Activated CD8-positive, alpha-beta memory T cell treated with anti-CD3 and anti-CD28 coated beads for 4 hours (primary cell): ENCODE measurements around the gene CABCOCO1.
"Not testable (repeated sequence)": the region's sequence is repeated elsewhere in the genome, so short reads cannot be mapped to it uniquely, and the experiment has no call there.

ENCODE experiments used
- DNase-seq, 2 donors: peaks; one replicate each; pipeline ENCODE4 v3.0.0-alpha.2; 2020; ENCODE audit warnings: low read depth in 2 of 2

CABCOCO1 gene

GRCh38 chr10:61712105-61712504 is 49.4 kb downstream of the CABCOCO1 start:
- DNase-seq, result not testable (repeated sequence)

GRCh38 chr10:61719475-61719874 is 56.7 kb downstream of the CABCOCO1 start:
- DNase-seq, result not testable (repeated sequence)

GRCh38 chr10:61719906-61720305 is 57.2 kb downstream of the CABCOCO1 start:
- DNase-seq, result no peak

GRCh38 chr10:61721431-61721830 is 58.7 kb downstream of the CABCOCO1 start:
- DNase-seq, result no peak

- DNase-seq, result not testable (repeated sequence)
Measured at GRCh38 chr10:61725221-61725620, 62.5 kb downstream of the CABCOCO1 start.

GRCh38 chr10:61729596-61729995 is 66.9 kb downstream of the CABCOCO1 start:
- DNase-seq, result no peak

- no peak for DNase-seq
Measured at GRCh38 chr10:61730671-61731070, 67.9 kb downstream of the CABCOCO1 start.

GRCh38 chr10:61731638-61732037 is 68.9 kb downstream of the CABCOCO1 start:
- DNase-seq, result no peak

GRCh38 chr10:61732629-61733278 is 70.0 kb downstream of the CABCOCO1 start:
- no peak for DNase-seq

- DNase-seq, result no peak
Measured at GRCh38 chr10:61733358-61733940, 70.7 kb downstream of the CABCOCO1 start.

- DNase-seq, result no peak
Measured at GRCh38 chr10:61735882-61736281, 73.2 kb downstream of the CABCOCO1 start.

GRCh38 chr10:61737455-61737854 is 74.7 kb downstream of the CABCOCO1 start:
- not testable (repeated sequence) for DNase-seq

GRCh38 chr10:61742812-61743211 is 80.1 kb downstream of the CABCOCO1 start:
- no peak for DNase-seq

GRCh38 chr10:61744469-61744868 is 81.7 kb downstream of the CABCOCO1 start:
- no peak for DNase-seq

- DNase-seq, result no peak
Measured at GRCh38 chr10:61746377-61746776, 83.6 kb downstream of the CABCOCO1 start.

- DNase-seq, result no peak
Measured at GRCh38 chr10:61747307-61747706, 84.6 kb downstream of the CABCOCO1 start.

GRCh38 chr10:61749291-61749690 is 86.6 kb downstream of the CABCOCO1 start:
- DNase-seq, result no peak

- peak; percentile 30 to 38 for DNase-seq
Measured at GRCh38 chr10:61750943-61751471, 88.3 kb downstream of the CABCOCO1 start.

GRCh38 chr10:61751599-61751998 is 88.9 kb downstream of the CABCOCO1 start:
- no peak for DNase-seq

GRCh38 chr10:61752111-61753011 is 89.6 kb downstream of the CABCOCO1 start:
- no peak for DNase-seq

- DNase-seq, result no peak
Measured at GRCh38 chr10:61753453-61753852, 90.7 kb downstream of the CABCOCO1 start.
